GM12878 (cell line): ENCODE results near the gene GNG13. TPM values are rescaled to one million over a fixed set of nuclear protein-coding genes. Genes with fewer than 3 reads are reported as not detected.

Source experiments
- ATAC-seq: fragments of 200-7000 bp; cut with Tn5 transposase; 3 replicates; pipeline ENCODE4 v1.9.1; 2020; ENCODE audit warnings: mild to moderate bottlenecking, moderate library complexity
- BruUV-seq: library from RNA; stranded (reverse); fragments of 400-500 nt; replicated peaks from 2 replicates; lab custom pipeline; 2021; lab: Mats Ljungman, UMichigan
- CTCF ChIA-PET: fragments of 300-600 bp; sonication (Branson Sonifier 250); formaldehyde crosslinking; extraction: SDS; loops from one replicate; lab custom pipeline; 2021; ENCODE audit warnings: inconsistent platforms; lab: Yijun Ruan, JAX
- POLR2A ChIA-PET: fragments of 350-600 bp; formaldehyde crosslinking; extraction: SDS; loops from one replicate; lab custom pipeline; 2021; ENCODE audit warnings: inconsistent platforms; lab: Charles Lee
- RAD21 ChIA-PET: fragments of 300-600 bp; sonication (Branson Sonifier 250); formaldehyde crosslinking; loops from one replicate; lab custom pipeline; 2023; ENCODE audit warnings: antibody characterized with exemption; ENCODE audit not compliant: unreplicated experiment; lab: Charles Lee
- SMC1A ChIA-PET: fragments of 300-600 bp; sonication (Branson Sonifier 250); formaldehyde crosslinking; loops from one replicate; lab custom pipeline; 2023; ENCODE audit not compliant: unreplicated experiment, uncharacterized antibody; lab: Charles Lee
- DNase-seq: peaks from one replicate; pipeline ENCODE4 v3.0.0-alpha.2; 2011; ENCODE audit warnings: low read depth, low spot score
- FAIRE-seq: peaks from 3 replicates; lab custom pipeline; 2011; peaks lifted over from hg19 to GRCh38; lab: Jason Lieb, UNC
- H2AFZ ChIP-seq: 2 replicates; pipeline ENCODE4 v1.6.0; 2011; ENCODE audit warnings: low read depth, low read length, control low read depth; ENCODE audit not compliant: control insufficient read depth
- H3K27ac ChIP-seq: 2 replicates; pipeline ENCODE4 v1.5.1; 2011; ENCODE audit warnings: control low read depth; ENCODE audit not compliant: control insufficient read depth, insufficient read depth
- H3K27me3 ChIP-seq, 2 experiments: replicated peaks in 1 of 2; 2 replicates each; pipeline versions ENCODE4 v1.6.0 to v1.6.1; 2011; ENCODE audit warnings: low read length in 1 of 2; ENCODE audit not compliant: control insufficient read depth in 2 of 2, insufficient read depth in 2 of 2
- H3K36me3 ChIP-seq, 2 experiments: 2 replicates each; pipeline ENCODE4 v1.5.1; 2011; ENCODE audit warnings: low read length in 1 of 2; ENCODE audit not compliant: control insufficient read depth in 2 of 2, insufficient read depth in 2 of 2
- H3K4me1 ChIP-seq: 2 replicates; pipeline ENCODE4 v1.6.1; 2011; ENCODE audit warnings: mild to moderate bottlenecking, low read length, moderate library complexity, mixed read lengths; ENCODE audit not compliant: control insufficient read depth, insufficient read depth
- H3K4me2 ChIP-seq: 2 replicates; pipeline ENCODE4 v1.6.0; 2011; ENCODE audit warnings: control low read depth; ENCODE audit not compliant: control insufficient read depth, insufficient read depth
- H3K4me3 ChIP-seq: fragments of 200-600 bp; sonication (generic); 2 replicates; pipeline ENCODE4 v1.5.1; 2016
- H3K79me2 ChIP-seq: 2 replicates; pipeline ENCODE4 v1.6.0; 2011; ENCODE audit warnings: low read length; ENCODE audit not compliant: control insufficient read depth, insufficient read depth
- H3K9ac ChIP-seq: 2 replicates; pipeline ENCODE4 v1.8.0; 2011; ENCODE audit warnings: low read length, control low read depth, mixed read lengths; ENCODE audit not compliant: control insufficient read depth, insufficient read depth
- H3K9me3 ChIP-seq: replicated peaks from 3 replicates; pipeline ENCODE4 v1.5.1; 2011; ENCODE audit warnings: mild to moderate bottlenecking, low read length; ENCODE audit not compliant: control insufficient read depth, insufficient read depth
- H4K20me1 ChIP-seq: 2 replicates; pipeline ENCODE4 v1.6.0; 2011; ENCODE audit not compliant: control insufficient read depth, insufficient read depth
- CEBPB ChIP-seq, 2 experiments: fragments of 150-350 bp in 1 of 2; IDR thresholded peaks; 2 replicates each; pipeline ENCODE4 v1.6.1; 2012 to 2014; ENCODE audit warnings: low read depth in 2 of 2, low read length in 2 of 2, borderline replicate concordance in 1 of 2, inconsistent platforms in 1 of 2
- EP300 ChIP-seq, 2 experiments: fragments of 150-350 bp in 1 of 2; IDR thresholded peaks; 2 replicates each; pipeline ENCODE4 v1.6.1; 2011 to 2012; ENCODE audit warnings: low read depth in 2 of 2, low read length in 2 of 2, borderline replicate concordance in 1 of 2, improper control_type of control experiment in 1 of 2, inconsistent platforms in 1 of 2; ENCODE audit not compliant: control insufficient read depth in 1 of 2
- JUNB ChIP-seq: IDR thresholded peaks from 2 replicates; pipeline ENCODE4 v1.6.1; 2016; ENCODE audit warnings: antibody characterized with exemption, mild to moderate bottlenecking
- MYB ChIP-seq: fragments of 150-350 bp; IDR thresholded peaks from 2 replicates; pipeline ENCODE4 v1.6.1; 2014; ENCODE audit warnings: mild to moderate bottlenecking, low read depth, low read length, borderline replicate concordance
- RB1 ChIP-seq: fragments of 450-650 bp; formaldehyde crosslinking; IDR thresholded peaks from 2 replicates; pipeline ENCODE4 v1.6.1; 2017; ENCODE audit warnings: mild to moderate bottlenecking, borderline replicate concordance
- WGBS: methylation state at CpG from one replicate; pipeline ENCODE4 v1.1.6; 2016; ENCODE audit warnings: low lambda C conversion rate; ENCODE audit not compliant: insufficient replicate concordance, insufficient coverage; ENCODE audit errors: missing lambda C conversion rate; 5-methylcytosine and 5-hydroxymethylcytosine counted together
- in situ Hi-C: fragments of 300-500 bp; cut with MboI; formaldehyde crosslinking; loops from 9 replicates; pipeline ENCODE4 v1.14.3; 2018; ENCODE audit warnings: mixed read lengths
- intact Hi-C: fragments of 100-400 bp; cut with micrococcal nuclease; formaldehyde crosslinking; loops from one replicate; pipeline ENCODE4 v1.14.2; 2022; ENCODE audit not compliant: unreplicated experiment
- polyA plus RNA-seq, 11 experiments: library from polyadenylated mRNA; depleted of rRNA in 4 of 11; unstranded in 6 of 11; stranded (reverse) in 5 of 11; fragments of >200 nt; fragmentation: Nextera tagmentation in 4 of 11; fragmentation: Illumina TruSeq in 1 of 11; extraction: Ambion mirVana in 4 of 11; extraction: Trizol in 1 of 11; gene quantifications; 1 replicate in 1 of 11; 2 replicates in 10 of 11; pipeline versions ENCODE4 v1.2.1 to v1.2.3, GENCODE V29; 2011 to 2016; ENCODE audit warnings: inconsistent platforms in 2 of 11, missing spikeins in 2 of 11, low read depth in 1 of 11
- total RNA-seq, 4 experiments: library from RNA; depleted of rRNA in 3 of 4; stranded (reverse); fragments of >200 nt in 3 of 4; fragmentation: Illumina TruSeq in 1 of 4; extraction: Trizol in 1 of 4; gene quantifications; 2 replicates each; pipeline versions ENCODE4 v1.2.1 to v1.2.3, GENCODE V29; 2013 to 2021

GNG13 gene
- total and polyA plus RNA-seq, 10 of the 15 experiments (the other 5 are each of a cell fraction or from before 2014, with no cell fraction given), result not detected

- ATAC-seq (no peak), DNase-seq (no peak), FAIRE-seq (no peak)
- Histone ChIP-seq H3K4me2 (no peak overlapping the region), H3K27ac (no peak overlapping the region), H3K27me3 (peaks cover 0 to 2% of the 10 kb centered on the region in 2 experiments; a peak in 2 of 4 replicates), H3K4me1 (no peaks in the 10 kb centered on the region), H3K9me3 (no peaks in the 10 kb centered on the region), H3K9ac (no peak overlapping the region), H2AFZ (no peak overlapping the region), H3K79me2 (no peaks in the 10 kb centered on the region), H4K20me1 (no peaks in the 10 kb centered on the region), H3K36me3 (peaks cover 0 to 16% of the 10 kb centered on the region in 2 experiments; a peak in 2 of 4 replicates), H3K4me3 (no peak overlapping the region)
- in situ Hi-C loops (no loop called here), intact Hi-C loops (no loop called here)
- ChIA-PET RAD21 (no interaction called here), CTCF (no interaction called here), POLR2A (interaction anchor here (0.6 kb wide), 1 partner anchor 9 kb away, joined by 3 read pairs; no protein-coding TSS in a partner anchor), SMC1A (no interaction called here)
- TF ChIP-seq MYB, result no peak
- no peak for TF ChIP-seq EP300 (IDR thresholded peaks at IDR 0.05; ENCODE audit: borderline replicate concordance in 1 of 2, control insufficient read depth in 1 of 2, low read depth in 2 of 2, low read length in 2 of 2)
- no peak for TF ChIP-seq CEBPB (IDR thresholded peaks at IDR 0.05; ENCODE audit: borderline replicate concordance in 1 of 2, low read depth in 2 of 2, low read length in 2 of 2)
- no peak for TF ChIP-seq JUNB
- no peak for TF ChIP-seq RB1
- 91% methylated on average over 25 of the region's 31 CpGs for WGBS
- BruUV-seq, result no TSS peak
Measured at GRCh38 chr16:794853-795466, 5.6 kb downstream of the GNG13 start.
